Amniotic epithelial cell (primary cell): ENCODE results near the gene TNS3.

Experiments used
- DNase-seq: peaks from one replicate; pipeline ENCODE4 v3.0.0-alpha.2; 2010; ENCODE audit warnings: low read depth

The TNS3 gene

DNA sequence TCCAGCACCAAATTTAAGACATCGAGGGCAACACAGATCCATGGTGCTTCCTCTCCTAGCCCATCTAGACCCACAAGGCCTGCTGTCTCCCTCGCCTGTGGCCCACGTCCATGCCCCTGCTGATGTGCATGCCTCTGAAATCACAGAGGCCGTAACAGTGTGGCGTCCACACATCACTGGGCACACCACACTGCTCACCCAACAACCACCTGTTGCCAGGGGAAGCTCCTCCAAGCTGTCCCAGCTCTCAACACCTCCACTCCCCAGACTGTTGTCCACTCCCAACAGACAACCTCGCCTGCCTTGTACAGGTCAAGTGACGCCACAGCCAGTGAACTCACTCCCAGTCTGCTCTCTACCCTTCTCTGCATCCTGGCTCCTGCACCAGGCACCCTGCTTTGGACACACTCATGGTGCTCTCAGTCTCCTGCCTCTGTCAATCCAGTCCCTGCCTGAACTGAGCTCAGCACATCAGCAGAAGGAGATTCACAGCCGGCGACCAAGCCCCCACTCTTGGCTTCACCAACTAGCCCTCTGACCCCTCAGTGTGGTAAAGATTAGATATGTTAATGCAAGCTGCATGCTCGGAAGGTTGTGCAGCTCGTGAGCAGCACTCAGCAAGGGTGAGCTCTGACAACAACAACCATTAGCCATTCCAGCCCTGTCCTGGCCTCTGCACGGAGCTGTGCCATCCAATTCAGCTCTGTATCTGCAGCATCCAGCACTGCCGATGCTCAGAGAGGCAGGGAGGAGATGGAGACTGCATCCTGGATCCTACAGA, 197.0 kb downstream of the TNS3 start:
- no peak for DNase-seq

DNA sequence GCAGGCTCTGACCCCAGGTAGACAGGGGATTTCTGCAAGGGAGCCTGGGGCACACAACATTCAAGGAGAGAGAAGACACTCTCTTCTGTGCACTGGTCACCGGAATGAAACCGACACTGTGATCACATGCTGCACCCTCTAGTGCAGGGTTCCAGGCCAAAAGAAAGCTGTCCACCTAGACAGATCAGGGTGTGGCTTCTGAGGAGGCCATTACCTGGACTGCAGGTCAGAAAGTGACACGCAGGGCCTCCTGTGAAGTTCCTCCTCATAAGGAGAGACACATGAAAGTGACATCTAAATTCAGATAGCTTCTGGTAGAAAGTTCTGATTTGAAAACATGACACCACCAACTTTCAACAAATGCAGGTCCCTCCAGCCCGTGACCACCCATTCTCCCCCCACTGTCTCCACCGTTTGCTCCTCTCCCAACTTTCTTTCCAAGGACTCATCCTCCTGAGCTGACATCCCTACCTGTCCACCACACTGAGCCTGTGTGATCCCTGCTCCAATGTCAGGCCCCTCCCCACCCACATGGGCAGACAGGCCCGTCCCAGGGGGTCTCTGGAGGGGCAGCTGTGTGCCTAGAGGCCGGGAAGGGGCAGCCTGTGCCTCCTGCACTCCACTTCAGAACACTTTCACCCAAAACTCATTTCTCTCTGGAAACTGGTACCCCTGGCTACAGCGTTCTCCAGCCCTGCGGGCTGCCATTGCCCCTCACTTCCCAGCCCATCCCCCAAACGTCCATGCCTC, 198.0 kb downstream of the TNS3 start:
- DNase-seq, result no peak

DNA sequence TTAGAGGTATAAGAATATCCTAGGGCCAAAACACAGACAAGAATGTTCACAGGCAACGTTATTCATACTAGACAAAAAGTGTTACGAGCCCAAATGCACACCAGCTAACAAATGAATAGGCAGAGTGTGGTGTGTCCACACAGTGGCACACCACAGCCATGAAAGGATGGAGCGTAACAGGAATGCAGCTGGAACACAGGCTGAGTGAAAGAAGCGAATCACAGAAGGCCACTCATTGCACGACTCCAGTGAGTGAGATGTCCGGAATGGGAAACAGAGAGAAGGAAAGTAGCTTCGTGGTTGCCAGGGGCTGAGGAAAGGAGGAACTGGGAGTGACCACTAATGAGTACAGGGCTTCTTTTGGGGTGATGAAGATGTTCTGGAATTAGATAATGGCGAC, 198.8 kb downstream of the TNS3 start:
- DNase-seq, result no peak

DNA sequence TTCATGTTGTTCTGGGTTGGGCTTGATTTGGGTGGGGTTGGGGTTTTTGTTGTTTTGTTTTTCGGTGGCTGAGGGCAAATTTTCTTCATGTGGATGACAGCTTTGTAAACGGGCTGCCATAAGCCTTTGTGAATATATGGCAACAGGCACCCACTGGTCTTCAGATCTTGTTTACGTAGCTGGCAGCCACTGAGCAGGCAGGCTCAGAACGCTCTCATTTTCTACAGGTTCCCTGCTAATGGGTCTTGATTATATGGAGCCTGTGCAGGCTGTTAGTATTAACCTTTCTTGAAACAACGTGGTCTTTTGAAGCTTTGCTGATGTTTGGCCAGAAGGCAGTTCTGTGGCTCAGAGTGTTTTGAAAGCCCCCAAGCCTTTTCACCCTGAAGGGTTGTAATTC, 199.7 kb downstream of the TNS3 start:
- DNase-seq, result no peak

DNA sequence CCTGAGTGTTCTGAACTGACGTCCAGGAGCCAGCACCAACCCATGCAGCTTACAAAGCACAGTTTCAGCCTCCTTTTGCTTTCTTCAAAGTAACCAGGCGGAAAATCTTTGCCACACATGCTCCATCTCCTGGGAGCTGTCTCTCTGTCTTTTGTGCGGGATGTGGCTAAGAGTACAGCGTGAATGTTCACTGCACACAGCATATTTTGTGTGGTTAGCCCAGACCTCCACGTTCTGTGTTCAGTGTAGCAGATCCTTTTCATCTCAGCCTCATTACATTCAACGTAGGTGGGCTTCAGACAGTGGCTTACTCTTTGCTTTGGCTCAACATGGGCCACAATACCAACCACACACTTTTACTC, 200.8 kb downstream of the TNS3 start:
- no peak for DNase-seq

DNA sequence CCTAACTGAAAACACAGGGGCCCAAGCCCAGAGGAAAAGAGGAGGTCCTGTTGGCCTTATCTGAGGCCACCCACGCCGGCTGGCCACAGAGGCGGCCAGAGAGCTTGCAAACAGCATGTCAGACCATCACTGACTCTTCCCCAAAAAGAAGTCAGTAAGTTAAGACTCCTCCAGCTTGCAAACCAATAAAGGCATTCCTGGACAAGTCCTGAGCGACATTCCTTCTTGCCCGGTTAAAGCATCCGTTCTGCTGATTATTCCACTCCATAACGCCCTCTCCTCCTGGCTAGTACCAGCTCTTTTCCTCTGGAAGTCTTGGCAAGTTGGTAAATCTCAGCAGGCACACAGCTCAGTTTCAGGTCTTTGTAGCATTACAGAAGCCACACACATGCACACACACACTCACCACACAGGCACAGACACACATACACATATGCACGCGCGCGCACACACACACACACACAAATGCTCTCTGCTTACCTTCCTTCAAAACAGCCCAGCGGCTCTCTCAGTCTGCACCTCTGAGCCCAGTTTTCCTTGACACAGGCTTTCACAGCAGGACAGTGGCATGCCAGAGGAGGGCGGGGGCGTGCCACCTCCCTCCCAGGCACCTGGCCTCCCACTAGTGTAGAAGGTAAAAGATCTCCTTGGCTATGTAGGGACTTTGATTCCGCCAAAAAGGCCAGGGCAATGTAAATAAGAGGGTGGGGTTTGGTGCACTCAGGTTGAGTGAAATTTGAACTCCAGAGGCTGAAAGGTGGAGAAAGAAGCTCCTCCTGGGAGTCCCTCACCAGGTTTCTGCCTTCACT, 201.4 kb downstream of the TNS3 start:
- DNase-seq, result peak; percentile 32

DNA sequence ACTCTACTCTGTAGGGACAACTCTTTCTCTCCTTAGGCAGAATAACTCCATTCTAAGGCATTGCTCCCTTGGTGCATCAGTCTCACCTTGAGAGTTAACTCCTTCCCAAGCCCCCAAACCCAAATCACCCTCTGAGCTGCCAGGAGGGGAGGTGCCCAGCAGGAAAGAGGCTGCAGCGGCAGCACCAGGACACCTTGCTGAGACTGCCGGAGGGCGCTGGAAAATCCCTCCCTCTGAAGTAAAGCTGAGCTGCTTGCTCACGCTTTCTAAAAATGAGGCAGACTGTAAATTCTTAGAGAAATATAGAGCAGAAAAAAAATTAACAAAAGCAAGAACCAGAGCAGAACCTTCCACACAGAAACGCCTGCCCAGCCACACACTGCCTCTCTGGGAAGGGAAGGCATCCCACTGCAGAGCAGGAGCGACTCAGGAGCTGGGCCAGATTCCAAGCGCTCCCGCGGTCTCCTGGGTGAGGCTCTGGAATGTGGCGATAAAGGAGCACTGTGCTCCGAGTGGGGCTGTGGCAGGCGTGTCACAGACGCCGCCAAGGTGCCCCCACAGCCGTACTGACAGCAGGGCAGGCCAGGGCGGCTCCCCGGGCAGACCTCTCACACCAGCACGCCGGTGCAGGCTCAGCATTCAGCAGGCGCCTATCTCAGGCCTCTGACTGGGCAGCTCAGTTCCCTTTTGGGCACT, 202.1 kb downstream of the TNS3 start:
- peak; percentile 58 for DNase-seq

DNA sequence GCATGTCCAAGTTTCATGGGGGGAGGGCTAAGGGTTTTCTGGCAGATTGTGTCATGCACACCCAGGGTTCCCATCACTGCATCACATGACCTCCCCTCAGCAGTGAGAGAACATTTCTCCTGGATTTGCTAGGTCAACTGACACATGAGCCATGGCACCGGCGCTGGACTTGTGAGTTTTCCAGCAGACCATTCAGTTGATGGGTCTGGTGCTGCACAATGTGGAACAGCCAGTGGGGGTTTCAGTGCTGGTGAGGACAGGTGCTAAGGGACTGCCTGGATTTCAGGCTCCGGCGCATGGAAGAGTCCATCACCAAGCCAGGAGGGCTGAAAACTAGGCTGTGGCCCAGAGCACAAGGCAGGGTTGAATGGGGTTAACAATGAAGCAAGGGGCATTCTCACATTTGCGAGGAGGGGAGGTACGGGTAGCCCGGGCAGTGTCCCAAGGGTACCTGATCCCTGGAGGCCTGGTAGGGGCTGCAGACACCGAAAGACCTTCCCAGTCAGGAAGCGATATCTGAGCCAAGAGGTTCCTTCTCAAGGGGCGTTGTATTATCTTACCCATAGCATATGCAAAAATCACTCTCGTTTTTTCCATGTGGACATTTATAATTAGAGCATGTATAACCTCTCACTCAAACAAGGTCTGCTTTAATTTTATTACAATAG, 203.0 kb downstream of the TNS3 start:
- DNase-seq, result no peak

DNA sequence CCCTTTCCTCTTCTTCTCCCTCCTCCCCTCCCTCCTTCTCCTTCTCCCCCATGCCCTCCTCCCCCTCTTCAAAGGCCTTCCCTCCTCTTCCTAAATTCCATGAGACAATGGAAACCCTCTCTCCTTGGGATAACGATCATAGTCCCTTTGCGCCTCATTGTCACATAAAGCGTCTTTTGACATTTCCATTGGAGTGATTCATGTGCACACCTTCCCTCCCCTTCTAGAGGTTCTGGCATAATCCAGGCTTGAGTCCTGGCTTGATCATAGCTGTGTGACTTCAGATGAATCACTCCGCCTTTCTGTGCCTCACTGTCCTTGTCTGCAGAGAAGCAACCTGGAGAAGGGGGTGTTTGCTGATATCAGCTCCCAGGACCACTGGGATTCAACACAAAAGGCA, 204.2 kb downstream of the TNS3 start:
- DNase-seq, result no peak

DNA sequence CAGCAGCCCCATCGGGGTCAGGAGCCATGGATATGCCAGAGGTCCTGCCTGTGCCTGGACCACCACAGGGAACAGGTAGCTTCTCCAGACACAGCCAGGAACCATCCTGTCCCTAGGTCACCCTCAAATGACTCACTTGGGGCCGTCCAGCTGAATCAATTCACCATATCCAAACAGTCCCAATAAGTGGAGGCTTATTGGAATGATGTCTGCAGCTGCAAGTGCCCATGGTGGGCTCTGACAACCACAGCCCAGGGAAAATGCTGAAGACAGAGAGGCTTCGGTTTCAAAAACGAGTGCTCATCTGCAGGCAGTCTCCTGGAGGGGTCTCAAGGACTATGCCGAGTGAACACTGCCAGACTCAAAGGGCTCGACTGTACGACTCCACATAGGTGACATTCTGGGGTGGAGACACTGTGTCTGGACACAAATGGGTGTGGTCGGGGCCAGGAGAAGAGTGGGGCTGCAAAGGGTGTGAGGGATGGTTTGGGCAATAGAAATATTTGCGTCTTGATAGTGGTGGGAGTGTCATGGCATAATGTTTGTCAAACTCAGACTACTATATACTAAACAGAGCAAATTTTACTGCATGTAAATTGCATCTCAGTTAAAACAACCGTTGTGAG, 204.8 kb downstream of the TNS3 start:
- DNase-seq, result no peak

DNA sequence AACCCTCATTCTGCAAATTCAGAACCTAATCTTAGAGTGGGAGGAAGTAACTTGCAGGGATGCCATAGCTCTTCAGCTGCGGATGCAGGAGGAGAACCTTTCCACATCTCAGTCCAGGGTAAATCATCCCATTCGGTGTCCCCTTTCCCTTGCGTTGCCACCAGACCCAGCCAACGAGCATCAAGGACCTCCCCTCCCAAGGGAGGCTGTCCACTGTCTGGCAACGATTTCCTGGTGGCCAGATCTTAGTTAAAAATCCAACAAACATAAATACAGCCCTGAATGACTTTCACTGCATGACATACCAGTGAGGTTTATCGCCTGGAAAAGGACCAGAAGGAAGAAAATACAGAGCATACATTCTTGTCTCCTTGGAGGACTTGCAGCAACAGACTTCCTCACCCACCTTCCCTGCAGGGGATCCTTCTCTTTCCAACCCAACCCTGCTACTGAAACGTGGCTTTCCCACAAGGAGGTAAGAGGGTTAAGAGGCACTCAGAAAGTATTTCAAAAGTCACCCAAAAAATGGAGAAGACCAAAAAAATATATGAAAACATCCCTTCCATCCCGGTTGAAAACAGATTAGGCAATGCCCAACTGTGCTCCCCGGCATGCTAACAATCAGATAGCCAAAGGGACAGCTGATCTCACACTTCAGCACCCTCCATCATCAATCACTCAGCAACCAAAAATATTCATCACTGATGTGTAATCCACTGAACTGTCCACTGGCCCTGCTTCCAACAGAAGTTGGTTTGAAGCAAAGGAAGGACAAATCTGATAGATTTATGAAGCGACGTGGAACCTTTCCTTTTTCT, 206.6 kb downstream of the TNS3 start:
- peak; percentile 37 for DNase-seq

DNA sequence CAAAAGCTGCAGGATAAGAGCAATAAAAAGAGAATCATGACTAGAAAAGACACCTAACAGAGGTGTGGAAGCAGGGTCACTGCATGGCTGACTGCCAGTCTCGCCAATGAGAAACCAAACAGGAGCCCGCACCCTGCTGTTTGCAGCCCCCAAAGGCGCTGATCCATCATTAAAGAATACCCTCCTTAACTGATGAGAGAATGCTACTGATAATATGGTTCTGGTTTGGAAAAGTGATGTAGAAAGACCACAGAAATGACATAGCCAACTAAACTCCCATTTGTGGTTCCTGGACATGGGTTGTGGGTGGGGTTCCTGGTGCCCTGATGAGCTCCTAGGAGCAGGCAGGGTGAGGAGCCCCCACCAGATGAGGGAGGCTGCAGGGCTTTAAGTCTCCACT, 207.4 kb downstream of the TNS3 start:
- no peak for DNase-seq

DNA sequence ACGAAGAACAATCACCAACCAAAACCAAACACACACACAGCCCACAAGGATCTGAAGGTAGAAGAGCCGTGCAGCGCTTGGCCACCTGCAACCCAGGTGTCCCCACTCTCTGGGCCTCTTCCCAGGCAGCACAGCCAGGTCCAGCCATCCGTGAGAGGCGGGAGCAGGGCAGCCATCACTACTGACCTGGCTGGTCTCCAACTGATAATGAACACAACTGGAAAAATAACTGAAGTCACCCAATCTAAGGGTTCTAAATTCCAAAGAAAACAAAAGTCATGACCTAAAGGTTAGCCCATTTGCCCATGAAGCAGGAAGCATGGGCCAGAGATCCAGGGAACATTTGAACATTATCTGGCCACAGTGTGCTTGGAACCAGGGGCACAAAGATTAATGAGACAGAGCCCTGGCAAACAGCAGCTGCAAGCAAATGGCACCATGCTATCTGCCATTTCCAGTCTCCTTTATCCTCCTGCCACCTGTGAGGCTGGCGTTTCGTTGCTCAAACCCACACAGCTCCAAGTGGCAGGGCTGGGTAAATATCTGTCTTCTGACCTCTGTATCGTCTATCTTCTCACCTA, 207.9 kb downstream of the TNS3 start:
- DNase-seq, result no peak

DNA sequence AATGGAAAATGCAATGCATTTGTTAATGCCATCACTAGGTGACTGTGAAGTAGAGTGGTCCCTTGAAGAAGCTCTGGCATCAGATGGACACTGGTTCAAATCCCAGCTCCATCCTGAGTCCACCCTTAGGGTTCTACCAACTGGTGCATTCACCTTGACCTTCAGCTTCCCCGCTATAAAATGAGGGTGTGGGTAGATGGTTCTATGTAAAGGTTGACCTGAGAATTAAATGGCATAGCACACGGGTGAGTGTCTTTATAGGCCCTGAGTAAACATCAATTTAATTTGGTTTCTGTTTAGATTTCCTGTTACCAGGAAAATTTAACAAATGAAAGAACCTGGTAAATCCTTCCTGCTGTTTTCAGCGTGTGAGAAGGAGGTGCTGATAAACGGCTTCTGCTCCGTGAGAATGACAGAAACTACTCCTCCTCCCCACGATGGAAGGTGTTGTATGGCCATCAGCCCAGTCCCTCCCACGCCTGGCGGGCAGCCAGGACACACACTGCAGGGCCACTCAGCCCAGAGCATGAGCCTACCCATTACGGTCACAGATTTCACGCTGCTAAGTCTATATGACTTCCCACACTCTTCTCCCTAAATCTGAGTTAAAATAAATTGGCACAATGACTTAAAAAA, 210.1 kb downstream of the TNS3 start:
- DNase-seq, result peak; percentile 24

DNA sequence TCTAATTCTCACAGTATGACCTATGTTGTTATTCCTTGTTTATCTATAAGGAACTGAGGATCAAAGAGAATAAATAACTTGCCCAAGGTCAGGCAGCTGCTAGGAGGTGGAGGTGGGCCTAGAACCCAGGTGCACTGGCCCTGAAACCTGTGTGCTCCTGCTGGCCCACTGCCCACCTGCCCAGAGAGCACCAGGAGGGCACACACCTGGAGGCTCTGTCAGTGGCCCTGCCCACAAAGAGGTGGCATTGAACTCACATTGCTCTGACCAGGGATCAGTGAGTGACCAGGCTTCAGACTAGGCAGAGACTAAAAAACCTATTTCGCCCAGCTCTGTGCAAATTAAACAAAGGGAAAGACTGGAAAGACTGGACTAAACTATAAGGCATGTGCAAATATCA, 210.6 kb downstream of the TNS3 start:
- DNase-seq, result no peak

DNA sequence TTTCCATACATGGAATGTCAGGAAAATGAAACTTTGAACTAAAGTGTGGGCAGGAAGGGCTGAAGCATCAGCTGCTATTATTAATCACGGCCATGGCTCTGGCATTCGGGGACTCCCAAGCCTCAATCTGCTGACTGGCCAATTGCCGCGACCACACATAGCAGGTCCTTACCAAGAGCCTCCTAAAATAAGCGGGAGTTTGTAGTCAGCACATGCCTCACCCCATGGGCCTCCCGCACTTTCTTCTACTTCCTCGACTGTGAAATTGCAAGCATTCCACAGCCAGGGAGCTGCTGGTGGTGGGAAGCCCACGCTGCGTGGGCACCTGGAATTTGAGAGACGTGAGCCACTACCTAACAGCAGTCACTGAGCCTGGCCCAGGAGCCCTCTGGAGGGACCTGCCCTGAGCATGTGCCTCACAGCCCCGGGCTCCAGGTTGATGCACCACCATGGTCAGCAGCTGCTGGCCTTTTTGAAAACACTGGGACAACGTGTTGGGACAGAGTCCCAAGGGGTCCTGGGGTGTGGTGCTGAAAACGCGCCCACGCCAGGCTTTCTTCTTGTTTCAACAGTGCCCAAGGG, 211.4 kb downstream of the TNS3 start:
- no peak for DNase-seq

DNA sequence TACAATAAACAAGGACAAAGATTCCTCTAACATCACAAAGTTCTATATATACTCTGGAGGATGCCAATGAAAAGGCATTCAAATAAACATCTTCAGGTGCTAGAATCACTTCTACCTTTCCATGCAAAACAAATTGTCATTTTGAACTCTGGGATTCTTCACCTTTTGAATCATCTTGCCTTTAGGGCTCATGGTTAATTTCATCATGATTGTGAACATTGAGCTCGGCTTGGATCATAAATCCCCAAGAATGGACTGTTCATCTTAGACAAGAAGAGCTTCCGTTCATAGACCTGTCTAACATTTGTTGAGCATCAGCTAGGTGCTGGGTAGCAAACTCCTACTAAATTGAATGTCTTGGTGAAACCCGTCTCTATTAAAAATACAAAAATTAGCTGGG, 212.2 kb downstream of the TNS3 start:
- DNase-seq, result no peak

DNA sequence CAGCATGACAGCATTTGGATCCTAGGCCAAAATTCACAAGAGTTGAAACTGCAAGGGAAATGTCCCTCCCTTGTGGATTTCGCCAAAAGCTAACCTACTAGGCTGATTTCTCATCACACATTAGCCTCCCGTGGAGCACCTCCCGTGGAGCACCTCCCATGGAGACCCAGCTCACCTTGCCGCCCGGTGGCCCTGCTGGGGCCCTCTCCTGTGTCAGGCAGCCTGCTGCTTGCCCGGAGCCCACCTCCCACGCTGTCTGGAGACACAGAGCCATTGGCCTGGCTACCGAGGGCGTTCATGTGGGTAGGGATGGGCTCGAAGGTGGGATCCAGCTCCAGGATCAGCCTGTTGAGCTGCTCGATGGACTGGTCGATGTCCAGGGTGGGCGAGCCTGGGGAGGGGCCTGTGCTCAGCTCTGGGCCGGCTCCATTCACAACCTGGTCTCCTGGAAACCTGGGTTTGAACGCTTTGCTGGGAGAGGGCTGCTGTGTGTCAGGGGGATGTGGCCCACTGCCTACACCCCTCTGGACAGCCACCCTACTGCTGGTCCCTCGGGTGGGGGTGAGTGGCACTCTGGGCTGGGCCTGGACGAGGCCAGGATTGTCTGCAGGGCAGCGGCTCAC, 213.6 kb downstream of the TNS3 start:
- DNase-seq, result no peak

DNA sequence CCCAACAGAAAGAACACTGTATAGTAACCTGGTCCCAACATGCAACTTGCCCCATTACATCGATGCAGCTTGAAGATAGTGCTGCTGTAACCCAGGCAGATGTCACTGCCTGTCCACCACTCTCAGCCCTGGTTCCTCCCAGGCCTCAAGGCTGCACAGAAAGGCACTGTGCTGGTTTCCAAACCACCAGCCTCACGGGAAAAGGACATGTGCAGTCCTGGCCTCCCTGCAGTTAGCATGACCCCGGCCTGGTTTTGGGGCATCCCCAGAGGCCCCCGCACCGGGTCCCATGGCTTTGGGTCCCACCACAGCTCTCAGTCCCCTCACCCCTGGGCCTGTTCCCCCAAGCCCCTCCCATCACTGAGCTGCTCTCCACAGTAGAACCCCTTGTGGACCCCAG, 214.5 kb downstream of the TNS3 start:
- no peak for DNase-seq
